IMR-90 (cell line): ENCODE data around the gene HOXD8. TPM values are rescaled to one million over a fixed set of nuclear protein-coding genes. Genes with fewer than 3 reads are reported as not detected.

Experiments used
- ATAC-seq: fragments of 200-7000 bp; cut with Tn5 transposase; 2 replicates; pipeline ENCODE4 v1.9.1; 2020; ENCODE audit warnings: low read depth, mild to moderate bottlenecking, moderate library complexity
- BruUV-seq: library from RNA; stranded (reverse); fragments of 400-500 nt; replicated peaks from 2 replicates; lab custom pipeline; 2021; lab: Mats Ljungman, UMichigan
- CTCF ChIA-PET: fragments of 300-600 bp; formaldehyde crosslinking; extraction: SDS; loops from one replicate; lab custom pipeline; 2021; ENCODE audit warnings: antibody characterized with exemption; lab: Yijun Ruan, JAX
- POLR2A ChIA-PET: fragments of 300-600 bp; sonication (Branson Sonifier 250); formaldehyde crosslinking; loops from one replicate; lab custom pipeline; 2022; ENCODE audit warnings: antibody characterized with exemption; ENCODE audit not compliant: unreplicated experiment; lab: Charles Lee
- DNase-seq: peaks from one replicate; pipeline ENCODE4 v3.0.0; 2013
- H2AFZ ChIP-seq: replicated peaks from 2 replicates; pipeline ENCODE3; 2013; ENCODE audit warnings: low read length, mild to moderate bottlenecking; ENCODE audit not compliant: poor library complexity
- H2AK5ac ChIP-seq: 2 replicates; pipeline ENCODE4 v1.6.1; 2013; ENCODE audit warnings: low read depth, low read length, inconsistent platforms
- H2AK9ac ChIP-seq: replicated peaks from 2 replicates; pipeline ENCODE3; 2013; ENCODE audit warnings: mild to moderate bottlenecking, low read depth, low read length, moderate library complexity; ENCODE audit not compliant: poor library complexity
- H2BK120ac ChIP-seq: 2 replicates; pipeline ENCODE4 v1.6.1; 2013; ENCODE audit warnings: low read depth, low read length, inconsistent platforms
- H2BK15ac ChIP-seq: 3 replicates; pipeline ENCODE4 v1.6.1; 2013; ENCODE audit warnings: low read depth, low read length, inconsistent platforms
- H2BK20ac ChIP-seq: 2 replicates; pipeline ENCODE4 v1.6.1; 2013; ENCODE audit warnings: low read depth, mild to moderate bottlenecking, inconsistent platforms, low read length, moderate library complexity
- H2BK5ac ChIP-seq: 2 replicates; pipeline ENCODE4 v1.6.1; 2013; ENCODE audit warnings: mild to moderate bottlenecking, low read depth, low read length, inconsistent platforms; ENCODE audit not compliant: poor library complexity, severe bottlenecking
- H3K14ac ChIP-seq: replicated peaks from 2 replicates; pipeline ENCODE4 v1.6.1; 2013; ENCODE audit warnings: low read depth, low read length, inconsistent platforms
- H3K18ac ChIP-seq: 2 replicates; pipeline ENCODE4 v1.6.1; 2013; ENCODE audit warnings: low read depth, low read length, control low read depth
- H3K23ac ChIP-seq: 2 replicates; pipeline ENCODE4 v1.6.1; 2013; ENCODE audit warnings: low read depth, low read length, inconsistent platforms
- H3K27ac ChIP-seq: 2 replicates; pipeline ENCODE4 v1.5.1; 2013; ENCODE audit warnings: mild to moderate bottlenecking, control low read depth, low read length; ENCODE audit not compliant: insufficient read depth
- H3K27me3 ChIP-seq: 2 replicates; pipeline ENCODE4 v1.6.1; 2013; ENCODE audit warnings: low read length; ENCODE audit not compliant: control insufficient read depth, insufficient read depth
- H3K36me3 ChIP-seq: 2 replicates; pipeline ENCODE4 v1.6.1; 2013; ENCODE audit warnings: low read length, mixed read lengths; ENCODE audit not compliant: control insufficient read depth, insufficient read depth
- H3K4ac ChIP-seq: 2 replicates; pipeline ENCODE4 v1.6.1; 2013; ENCODE audit warnings: low read depth, low read length, inconsistent platforms
- H3K4me1 ChIP-seq: 2 replicates; pipeline ENCODE4 v1.6.1; 2013; ENCODE audit warnings: low read length, mixed read lengths; ENCODE audit not compliant: control insufficient read depth, insufficient read depth
- H3K4me2 ChIP-seq: 2 replicates; pipeline ENCODE4 v1.6.1; 2013; ENCODE audit warnings: low read depth, mild to moderate bottlenecking, control low read depth, low read length, moderate library complexity
- H3K4me3 ChIP-seq: 2 replicates; pipeline ENCODE4 v1.5.1; 2013; ENCODE audit warnings: low read depth, mild to moderate bottlenecking, control low read depth, low read length, moderate library complexity; ENCODE audit not compliant: insufficient read depth
- H3K56ac ChIP-seq: 2 replicates; pipeline ENCODE4 v1.6.1; 2013; ENCODE audit warnings: low read length, inconsistent platforms; ENCODE audit not compliant: insufficient read depth; ENCODE audit errors: extremely low read depth
- H3K79me1 ChIP-seq, 2 experiments: 2 replicates each; pipeline ENCODE4 v1.6.1; 2013; ENCODE audit warnings: low read length in 2 of 2, inconsistent platforms in 1 of 2, low read depth in 1 of 2
- H3K9ac ChIP-seq: 2 replicates; pipeline ENCODE4 v1.6.1; 2013; ENCODE audit warnings: low read depth, low read length, control low read depth
- H3K9me1 ChIP-seq: 2 replicates; pipeline ENCODE4 v1.6.1; 2013; ENCODE audit warnings: low read length, inconsistent platforms; ENCODE audit not compliant: insufficient read depth
- H3K9me3 ChIP-seq: 2 replicates; pipeline ENCODE4 v1.6.1; 2013; ENCODE audit warnings: low read length; ENCODE audit not compliant: control insufficient read depth, insufficient read depth
- H4K20me1 ChIP-seq: 2 replicates; pipeline ENCODE4 v1.6.1; 2013; ENCODE audit warnings: low read length, inconsistent platforms; ENCODE audit not compliant: insufficient read depth
- H4K5ac ChIP-seq: 2 replicates; pipeline ENCODE4 v1.6.1; 2013; ENCODE audit warnings: mild to moderate bottlenecking, low read depth, low read length, control low read depth
- H4K8ac ChIP-seq, 2 experiments: 2 replicates each; pipeline ENCODE4 v1.6.1; 2013; ENCODE audit warnings: low read depth in 2 of 2, low read length in 2 of 2, control low read depth in 1 of 2, inconsistent platforms in 1 of 2
- H4K91ac ChIP-seq: 2 replicates; pipeline ENCODE4 v1.6.1; 2013; ENCODE audit warnings: low read depth, low read length, inconsistent platforms; ENCODE audit not compliant: insufficient read depth
- CHD1 ChIP-seq: IDR thresholded peaks from 2 replicates; pipeline ENCODE4 v1.6.1; 2012; ENCODE audit warnings: low read depth, low read length, improper control_type of control experiment
- MAFK ChIP-seq: IDR thresholded peaks from 2 replicates; pipeline ENCODE4 v1.6.1; 2012; ENCODE audit warnings: low read depth, low read length, improper control_type of control experiment
- MAZ ChIP-seq: IDR thresholded peaks from 2 replicates; pipeline ENCODE4 v1.6.1; 2012; ENCODE audit warnings: low read depth, mild to moderate bottlenecking, low read length, improper control_type of control experiment, moderate library complexity, borderline replicate concordance
- RAD21 ChIP-seq: IDR thresholded peaks from 2 replicates; pipeline ENCODE4 v1.6.1; 2012; ENCODE audit warnings: low read length, improper control_type of control experiment
- RCOR1 ChIP-seq: IDR thresholded peaks from 2 replicates; pipeline ENCODE4 v1.6.1; 2012; ENCODE audit warnings: mild to moderate bottlenecking, low read length, improper control_type of control experiment; ENCODE audit not compliant: insufficient replicate concordance
- RFX5 ChIP-seq: IDR thresholded peaks from 2 replicates; pipeline ENCODE4 v1.8.0; 2012; ENCODE audit warnings: low read depth, mild to moderate bottlenecking, low read length, moderate library complexity
- SMC3 ChIP-seq: fragments of 150-350 bp; IDR thresholded peaks from 2 replicates; pipeline ENCODE4 v1.6.1; 2016; ENCODE audit warnings: low read depth, mild to moderate bottlenecking, antibody characterized with exemption, low read length, moderate library complexity
- WGBS, 2 experiments: methylation state at CpG; one replicate each; pipeline versions ENCODE4 v1.1.5 to v1.1.7; 2013; ENCODE audit warnings: missing lambda C conversion rate in 2 of 2; ENCODE audit not compliant: insufficient read length in 1 of 2; ENCODE audit errors: extremely low coverage in 2 of 2; 5-methylcytosine and 5-hydroxymethylcytosine counted together
- dilution Hi-C: fragments of 300-500 bp; cut with HindIII; formaldehyde crosslinking; loops from one replicate; pipeline ENCODE4 v1.14.3; 2018; ENCODE audit warnings: low sequenced_read_pairs; ENCODE audit not compliant: unreplicated experiment
- in situ Hi-C: fragments of 300-500 bp; cut with MboI; formaldehyde crosslinking; loops from 3 replicates; pipeline ENCODE4 v1.14.3; 2019; ENCODE audit warnings: low sequenced_read_pairs, inconsistent platforms, mixed read lengths
- intact Hi-C: fragments of 100-400 bp; cut with micrococcal nuclease; formaldehyde crosslinking; loops from 2 replicates; pipeline ENCODE4 v1.10.0; 2022
- polyA plus RNA-seq, 3 experiments: library from polyadenylated mRNA; depleted of rRNA; stranded (reverse); fragments of >200 nt; gene quantifications; 2 replicates each; pipeline ENCODE4 v1.2.3, GENCODE V29; 2012; ENCODE audit warnings: low replicate concordance in 1 of 3
- total RNA-seq: library from RNA; depleted of rRNA; stranded (reverse); fragments of >200 nt; gene quantifications from 2 replicates; pipeline ENCODE4 v1.2.3, GENCODE V29; 2012
- TF ChIP-seq, protein P1 (sequence below): conservative IDR thresholded peaks from 2 replicates; pipeline ENCODE4 v1.5.1; 2012; ENCODE audit warnings: mild to moderate bottlenecking, low read depth, low read length, improper control_type of control experiment
- TF ChIP-seq, protein P2 (sequence below): fragments of 150-350 bp; IDR thresholded peaks from 2 replicates; pipeline ENCODE4 v1.6.1; 2016; ENCODE audit warnings: low read depth, mild to moderate bottlenecking, low read length, moderate library complexity, borderline replicate concordance

Gene HOXD8
- total and polyA plus RNA-seq, 2 of the 4 experiments (the other 2 are of a cell fraction), result not detected

DNA sequence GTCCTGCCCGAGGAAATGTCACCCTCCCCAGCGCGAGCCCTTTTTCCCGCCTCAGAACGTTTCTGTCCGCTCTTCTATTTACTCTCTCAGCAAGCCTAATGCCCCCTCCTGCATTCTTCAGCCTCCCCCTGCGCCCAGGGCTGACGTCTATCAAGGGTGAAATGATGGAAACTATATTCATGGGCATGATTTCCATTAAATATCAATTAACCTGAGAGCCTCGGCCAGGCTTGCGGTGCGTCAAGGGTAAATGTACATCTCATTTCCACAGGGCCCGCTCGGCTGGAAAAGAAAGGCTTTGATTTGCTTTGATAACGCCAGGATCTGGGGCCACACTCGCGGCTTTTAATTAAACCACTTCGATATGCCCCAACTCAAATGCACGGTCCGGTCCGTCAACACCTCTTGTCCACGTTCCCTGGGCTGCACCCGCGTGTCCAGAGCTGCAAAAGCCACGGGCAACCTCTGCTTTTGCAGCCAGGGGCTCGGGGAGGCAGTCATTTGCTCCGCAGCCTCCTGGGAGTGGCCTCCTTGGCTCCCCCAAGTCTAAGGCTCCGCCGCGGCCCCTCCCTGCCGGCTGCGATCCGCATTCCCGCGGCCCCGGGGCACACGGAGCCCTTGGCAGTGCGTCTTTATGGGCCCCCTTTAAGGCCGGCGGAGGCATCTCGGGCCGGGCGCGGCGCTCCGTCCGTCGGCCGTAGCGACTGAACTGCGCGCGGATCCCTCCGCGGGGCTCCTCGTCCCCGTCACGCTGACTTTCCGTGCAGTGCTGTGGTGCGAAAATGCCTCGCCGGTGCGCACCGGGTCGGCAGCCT lies at the start of gene HOXD8 (continued):
- TF ChIP-seq MAZ, result no peak
- TF ChIP-seq RFX5, result no peak

DNA sequence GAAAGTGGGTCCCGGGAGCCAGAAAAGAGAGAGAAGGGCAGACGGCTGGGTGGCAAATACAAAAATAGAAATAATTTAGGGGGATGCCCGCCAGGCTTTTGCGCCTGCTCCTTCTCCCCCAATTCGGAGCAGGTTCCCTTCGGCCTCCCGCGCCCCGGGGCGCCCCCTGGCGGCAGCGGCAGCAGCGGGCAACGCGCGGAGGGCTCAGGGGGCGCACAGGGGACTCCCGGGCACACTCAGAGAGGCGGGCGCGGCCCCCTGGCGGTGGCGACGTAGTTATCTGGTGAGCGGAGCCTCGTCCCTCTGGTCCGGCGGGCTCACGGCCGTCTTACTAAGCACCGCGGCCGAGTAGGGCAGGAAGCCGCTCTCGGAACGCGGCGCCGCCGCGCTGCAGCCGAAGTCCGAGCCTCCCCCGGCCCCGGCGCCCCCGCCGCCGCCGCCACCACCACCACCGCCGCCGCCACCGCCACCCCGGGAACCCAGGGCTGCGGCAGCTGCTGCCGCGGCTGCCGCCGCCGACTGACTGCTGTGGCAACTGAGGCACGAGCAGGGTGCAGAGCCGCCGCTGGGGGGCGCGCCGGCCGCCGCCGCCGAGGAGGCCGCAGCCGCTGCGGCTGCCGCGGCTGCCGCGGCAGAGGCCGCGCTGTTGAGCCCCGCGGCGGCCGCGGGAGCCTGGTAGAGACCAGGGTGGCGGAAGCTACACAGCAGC lies 49.5 kb upstream of the HOXD8 start:
- no peak overlapping the region for H2BK120ac ChIP-seq
- CTCF ChIA-PET, result interaction anchor here (1.0 kb wide), 1 partner anchor 390 kb away, joined by 3 read pairs; no protein-coding TSS in a partner anchor
- intact Hi-C loops (no loop called here), in situ Hi-C loops (loop anchor here (25.0 kb wide), 2 partner anchors 1043 to 1343 kb away; no protein-coding TSS in a partner anchor), dilution Hi-C loops (no loop called here)
- H2BK15ac ChIP-seq, result no peak overlapping the region
- H3K9me3 ChIP-seq, result peaks cover 24% of the 10 kb centered on the region
- TF ChIP-seq MAFK (no peak), CHD1 (no peak), SMC3 (peak; percentile 54), RCOR1 (no peak), RAD21 (peak; percentile 39)
- TF ChIP-seq, protein P1, sequence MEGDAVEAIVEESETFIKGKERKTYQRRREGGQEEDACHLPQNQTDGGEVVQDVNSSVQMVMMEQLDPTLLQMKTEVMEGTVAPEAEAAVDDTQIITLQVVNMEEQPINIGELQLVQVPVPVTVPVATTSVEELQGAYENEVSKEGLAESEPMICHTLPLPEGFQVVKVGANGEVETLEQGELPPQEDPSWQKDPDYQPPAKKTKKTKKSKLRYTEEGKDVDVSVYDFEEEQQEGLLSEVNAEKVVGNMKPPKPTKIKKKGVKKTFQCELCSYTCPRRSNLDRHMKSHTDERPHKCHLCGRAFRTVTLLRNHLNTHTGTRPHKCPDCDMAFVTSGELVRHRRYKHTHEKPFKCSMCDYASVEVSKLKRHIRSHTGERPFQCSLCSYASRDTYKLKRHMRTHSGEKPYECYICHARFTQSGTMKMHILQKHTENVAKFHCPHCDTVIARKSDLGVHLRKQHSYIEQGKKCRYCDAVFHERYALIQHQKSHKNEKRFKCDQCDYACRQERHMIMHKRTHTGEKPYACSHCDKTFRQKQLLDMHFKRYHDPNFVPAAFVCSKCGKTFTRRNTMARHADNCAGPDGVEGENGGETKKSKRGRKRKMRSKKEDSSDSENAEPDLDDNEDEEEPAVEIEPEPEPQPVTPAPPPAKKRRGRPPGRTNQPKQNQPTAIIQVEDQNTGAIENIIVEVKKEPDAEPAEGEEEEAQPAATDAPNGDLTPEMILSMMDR, result peak; percentile 67
- TF ChIP-seq, protein P2, sequence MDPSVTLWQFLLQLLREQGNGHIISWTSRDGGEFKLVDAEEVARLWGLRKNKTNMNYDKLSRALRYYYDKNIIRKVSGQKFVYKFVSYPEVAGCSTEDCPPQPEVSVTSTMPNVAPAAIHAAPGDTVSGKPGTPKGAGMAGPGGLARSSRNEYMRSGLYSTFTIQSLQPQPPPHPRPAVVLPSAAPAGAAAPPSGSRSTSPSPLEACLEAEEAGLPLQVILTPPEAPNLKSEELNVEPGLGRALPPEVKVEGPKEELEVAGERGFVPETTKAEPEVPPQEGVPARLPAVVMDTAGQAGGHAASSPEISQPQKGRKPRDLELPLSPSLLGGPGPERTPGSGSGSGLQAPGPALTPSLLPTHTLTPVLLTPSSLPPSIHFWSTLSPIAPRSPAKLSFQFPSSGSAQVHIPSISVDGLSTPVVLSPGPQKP, result no peak
- no TSS peak for BruUV-seq
- peaks cover 1% of the 10 kb centered on the region for H3K4me1 ChIP-seq
- no peak overlapping the region for H4K8ac ChIP-seq
- H2AFZ ChIP-seq, result peak overlapping the region; percentile 66
- H3K23ac ChIP-seq, result no peak overlapping the region
- no peak overlapping the region for H3K56ac ChIP-seq
- peak overlapping the region; percentile 14; the same call in 1 of the 2 replicates for H3K4me3 ChIP-seq
- H4K20me1 ChIP-seq, result peaks cover 3% of the 10 kb centered on the region; the same call in 1 of the 2 replicates
- no peak overlapping the region for H2BK20ac ChIP-seq
- H3K27ac ChIP-seq, result no peak overlapping the region
- POLR2A ChIA-PET, result no interaction called here
- no peak overlapping the region for H3K9ac ChIP-seq
- no peak overlapping the region for H4K5ac ChIP-seq
- H3K18ac ChIP-seq, result no peak overlapping the region
- H2AK5ac ChIP-seq, result no peak overlapping the region
- H3K27me3 ChIP-seq, result peaks cover 85% of the 10 kb centered on the region
- H3K4ac ChIP-seq, result no peak overlapping the region
- peak overlapping the region; percentile 38 for H3K4me2 ChIP-seq
- peak; percentile 30 for DNase-seq
- H4K91ac ChIP-seq, result no peak overlapping the region
- no peaks in the 10 kb centered on the region for H3K36me3 ChIP-seq
- H2AK9ac ChIP-seq, result no peak overlapping the region
- no peaks in the 10 kb centered on the region for H3K9me1 ChIP-seq
- H3K14ac ChIP-seq, result no peak overlapping the region
- H3K79me1 ChIP-seq, result no peaks in the 10 kb centered on the region
- peak; percentile 60 for ATAC-seq
- no peak overlapping the region for H2BK5ac ChIP-seq
- 2% methylated on average over 30 of the region's 86 CpGs; no CpG with 5 or more reads in 1 of the 2 experiments for WGBS, 2 experiments
